Ishikawa (cell line): ENCODE data around the gene STXBP5.

Experiments
- CEBPB ChIP-seq: IDR thresholded peaks from 2 replicates; pipeline ENCODE4 v1.6.1; 2012
- CREB1 ChIP-seq: IDR thresholded peaks from 2 replicates; pipeline ENCODE4 v1.6.1; 2012; ENCODE audit warnings: low read depth
- EGR1 ChIP-seq: IDR thresholded peaks from 2 replicates; pipeline ENCODE4 v1.6.1; 2012
- EP300 ChIP-seq: IDR thresholded peaks from 2 replicates; pipeline ENCODE4 v1.6.1; 2012; ENCODE audit warnings: borderline replicate concordance
- FOXM1 ChIP-seq: IDR thresholded peaks from 2 replicates; pipeline ENCODE4 v1.6.1; 2012; ENCODE audit warnings: low read depth, borderline replicate concordance
- NFIC ChIP-seq: IDR thresholded peaks from 2 replicates; pipeline ENCODE4 v1.6.1; 2012
- RAD21 ChIP-seq: IDR thresholded peaks from 2 replicates; pipeline ENCODE4 v1.6.1; 2012; ENCODE audit warnings: low read depth
- TAF1 ChIP-seq: IDR thresholded peaks from 2 replicates; pipeline ENCODE4 v1.6.1; 2012; ENCODE audit warnings: low read depth, mild to moderate bottlenecking
- TCF12 ChIP-seq: IDR thresholded peaks from 2 replicates; pipeline ENCODE4 v1.6.1; 2012; ENCODE audit warnings: low read depth
- TEAD4 ChIP-seq: IDR thresholded peaks from 2 replicates; pipeline ENCODE4 v1.6.1; 2012
- YY1 ChIP-seq: IDR thresholded peaks from 2 replicates; pipeline ENCODE4 v1.6.1; 2012; ENCODE audit warnings: low read depth
- ZBTB7A ChIP-seq: IDR thresholded peaks from 2 replicates; pipeline ENCODE4 v1.6.1; 2012; ENCODE audit warnings: low read depth
- TF ChIP-seq, protein P1 (sequence below): IDR thresholded peaks from 2 replicates; pipeline ENCODE4 v1.6.1; 2012
- TF ChIP-seq, protein P2 (sequence below): IDR thresholded peaks from 2 replicates; pipeline ENCODE4 v1.6.1; 2012; ENCODE audit warnings: low read depth, mild to moderate bottlenecking
- TF ChIP-seq, protein P3 (sequence below): IDR thresholded peaks from 2 replicates; pipeline ENCODE4 v1.6.1; 2012

STXBP5 gene

DNA sequence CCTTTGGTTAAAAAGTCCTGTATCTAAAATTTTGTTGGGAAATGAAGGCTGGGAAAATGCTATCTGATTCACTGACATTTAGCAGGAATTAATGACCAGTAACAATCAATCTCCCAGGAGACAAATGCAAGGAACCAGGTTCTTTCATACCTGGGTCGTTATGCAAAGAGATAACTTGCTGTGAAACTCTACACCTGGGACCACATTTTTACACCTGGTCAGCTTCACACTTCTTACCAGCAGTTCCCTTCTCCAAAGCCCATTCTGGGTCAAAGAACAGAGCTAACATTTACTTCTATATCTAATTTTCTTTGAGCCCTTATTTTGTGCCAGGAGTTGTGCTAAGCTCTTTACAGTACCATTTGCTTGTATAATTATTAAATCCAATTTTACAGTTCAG lies 27.4 kb upstream of the STXBP5 start:
- TF ChIP-seq EGR1: no peak
- TF ChIP-seq TCF12: no peak
- no peak for TF ChIP-seq NFIC
- TF ChIP-seq FOXM1: no peak
- TF ChIP-seq, protein P1, sequence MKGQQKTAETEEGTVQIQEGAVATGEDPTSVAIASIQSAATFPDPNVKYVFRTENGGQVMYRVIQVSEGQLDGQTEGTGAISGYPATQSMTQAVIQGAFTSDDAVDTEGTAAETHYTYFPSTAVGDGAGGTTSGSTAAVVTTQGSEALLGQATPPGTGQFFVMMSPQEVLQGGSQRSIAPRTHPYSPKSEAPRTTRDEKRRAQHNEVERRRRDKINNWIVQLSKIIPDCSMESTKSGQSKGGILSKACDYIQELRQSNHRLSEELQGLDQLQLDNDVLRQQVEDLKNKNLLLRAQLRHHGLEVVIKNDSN: no peak

DNA sequence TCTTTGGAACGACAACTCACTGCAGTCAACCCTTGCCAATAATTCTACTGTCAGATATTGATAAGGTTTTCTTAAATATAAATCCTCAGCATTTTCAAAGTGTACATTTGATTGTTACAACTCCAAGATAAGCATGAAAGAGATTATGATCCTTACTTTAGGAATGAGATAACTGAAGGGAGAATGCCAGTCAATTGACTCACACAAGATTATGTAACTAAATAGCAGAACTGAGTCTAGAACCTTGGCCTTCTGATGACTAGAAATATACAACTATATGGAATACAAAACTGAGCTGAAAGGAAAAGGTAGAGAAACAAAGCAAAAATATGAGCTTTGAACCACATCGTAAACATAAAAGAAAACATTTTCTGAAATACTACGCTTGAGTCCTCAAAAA lies 26.9 kb upstream of the STXBP5 start:
- TF ChIP-seq CEBPB (no peak), TCF12 (no peak), FOXM1 (no peak), RAD21 (no peak), TAF1 (no peak), NFIC (no peak), ZBTB7A (no peak), TEAD4 (no peak), YY1 (no peak), CREB1 (no peak), EGR1 (no peak)
- TF ChIP-seq, protein P2, sequence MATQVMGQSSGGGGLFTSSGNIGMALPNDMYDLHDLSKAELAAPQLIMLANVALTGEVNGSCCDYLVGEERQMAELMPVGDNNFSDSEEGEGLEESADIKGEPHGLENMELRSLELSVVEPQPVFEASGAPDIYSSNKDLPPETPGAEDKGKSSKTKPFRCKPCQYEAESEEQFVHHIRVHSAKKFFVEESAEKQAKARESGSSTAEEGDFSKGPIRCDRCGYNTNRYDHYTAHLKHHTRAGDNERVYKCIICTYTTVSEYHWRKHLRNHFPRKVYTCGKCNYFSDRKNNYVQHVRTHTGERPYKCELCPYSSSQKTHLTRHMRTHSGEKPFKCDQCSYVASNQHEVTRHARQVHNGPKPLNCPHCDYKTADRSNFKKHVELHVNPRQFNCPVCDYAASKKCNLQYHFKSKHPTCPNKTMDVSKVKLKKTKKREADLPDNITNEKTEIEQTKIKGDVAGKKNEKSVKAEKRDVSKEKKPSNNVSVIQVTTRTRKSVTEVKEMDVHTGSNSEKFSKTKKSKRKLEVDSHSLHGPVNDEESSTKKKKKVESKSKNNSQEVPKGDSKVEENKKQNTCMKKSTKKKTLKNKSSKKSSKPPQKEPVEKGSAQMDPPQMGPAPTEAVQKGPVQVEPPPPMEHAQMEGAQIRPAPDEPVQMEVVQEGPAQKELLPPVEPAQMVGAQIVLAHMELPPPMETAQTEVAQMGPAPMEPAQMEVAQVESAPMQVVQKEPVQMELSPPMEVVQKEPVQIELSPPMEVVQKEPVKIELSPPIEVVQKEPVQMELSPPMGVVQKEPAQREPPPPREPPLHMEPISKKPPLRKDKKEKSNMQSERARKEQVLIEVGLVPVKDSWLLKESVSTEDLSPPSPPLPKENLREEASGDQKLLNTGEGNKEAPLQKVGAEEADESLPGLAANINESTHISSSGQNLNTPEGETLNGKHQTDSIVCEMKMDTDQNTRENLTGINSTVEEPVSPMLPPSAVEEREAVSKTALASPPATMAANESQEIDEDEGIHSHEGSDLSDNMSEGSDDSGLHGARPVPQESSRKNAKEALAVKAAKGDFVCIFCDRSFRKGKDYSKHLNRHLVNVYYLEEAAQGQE: no peak
- TF ChIP-seq, protein P1: no peak
- TF ChIP-seq, protein P3, sequence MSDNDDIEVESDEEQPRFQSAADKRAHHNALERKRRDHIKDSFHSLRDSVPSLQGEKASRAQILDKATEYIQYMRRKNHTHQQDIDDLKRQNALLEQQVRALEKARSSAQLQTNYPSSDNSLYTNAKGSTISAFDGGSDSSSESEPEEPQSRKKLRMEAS: no peak

DNA sequence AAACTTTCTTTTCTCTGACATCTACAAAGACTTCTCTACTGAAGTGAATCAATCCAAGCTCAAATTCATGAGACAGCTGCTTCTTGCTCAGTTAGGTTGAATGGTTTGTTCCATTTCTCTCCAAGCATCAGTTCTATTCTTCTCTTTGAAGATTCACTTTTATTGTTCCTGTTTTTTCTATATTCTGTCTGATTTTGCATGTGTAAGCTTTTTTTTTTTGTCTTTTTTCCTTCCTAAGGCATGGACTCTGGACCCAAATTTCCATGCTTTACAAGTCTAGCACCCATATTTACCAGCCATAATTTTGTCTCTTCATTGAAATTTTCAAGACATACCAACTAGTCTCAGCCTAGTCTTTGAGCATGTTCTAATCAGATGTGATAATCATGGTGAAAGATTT lies 25.9 kb upstream of the STXBP5 start:
- TF ChIP-seq FOXM1 (no peak), TCF12 (no peak), RAD21 (no peak), ZBTB7A (no peak), TEAD4 (no peak), YY1 (no peak), NFIC (no peak)
- TF ChIP-seq, protein P1: no peak

DNA sequence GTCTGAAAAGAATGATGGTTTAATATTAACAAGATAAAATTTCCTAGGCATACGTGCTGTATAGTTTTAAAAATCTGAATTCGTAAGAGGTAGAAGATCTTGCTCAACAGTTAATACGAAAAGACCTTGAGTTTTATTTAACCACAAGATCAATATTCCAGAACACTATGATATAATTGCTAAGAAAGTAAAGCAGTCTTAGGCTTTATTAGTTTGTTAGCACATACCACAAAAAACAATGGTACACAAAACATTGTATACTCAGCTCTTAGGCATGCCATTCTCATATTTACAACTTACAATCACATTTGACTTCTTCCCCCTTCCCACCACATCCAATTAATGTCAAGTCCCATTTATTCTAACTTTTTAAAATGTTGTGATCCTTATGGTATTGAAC lies 24.4 kb upstream of the STXBP5 start:
- TF ChIP-seq, protein P2: no peak
- TF ChIP-seq FOXM1 (no peak), RAD21 (no peak), ZBTB7A (no peak), YY1 (no peak), EGR1 (no peak), TAF1 (no peak), CREB1 (no peak), TEAD4 (no peak), TCF12 (no peak), EP300 (no peak)
- TF ChIP-seq, protein P1: no peak
- TF ChIP-seq, protein P3: no peak

DNA sequence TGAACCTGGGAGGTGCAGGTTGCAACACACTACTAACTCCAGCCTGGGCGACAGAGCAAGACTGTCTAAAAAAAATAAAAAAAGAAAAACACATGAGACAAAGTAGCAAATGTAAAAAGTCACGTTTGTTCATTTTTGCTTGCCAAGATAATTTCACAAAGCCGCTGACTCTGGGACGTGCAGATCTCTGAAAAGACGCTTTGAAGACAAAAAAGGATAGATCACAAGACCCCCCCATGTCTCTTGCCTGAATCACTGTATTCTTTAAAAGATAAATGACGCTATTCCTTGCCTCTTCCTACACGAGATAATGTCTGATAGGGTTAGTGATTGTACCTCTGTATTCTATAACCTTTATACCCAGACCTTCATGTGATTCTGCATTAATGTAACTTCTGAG lies 23.3 kb upstream of the STXBP5 start:
- TF ChIP-seq EGR1 (no peak), CREB1 (no peak), FOXM1 (no peak), RAD21 (no peak), TCF12 (no peak), ZBTB7A (no peak), TEAD4 (no peak), YY1 (no peak), TAF1 (no peak), NFIC (no peak), CEBPB (no peak)
- TF ChIP-seq, protein P2: no peak
- TF ChIP-seq, protein P1: no peak
- TF ChIP-seq, protein P3: no peak
